GM18498 (cell line): ENCODE results near the gene VPREB3.

Source experiments
- ATAC-seq: cut with Tn5 transposase; IDR thresholded peaks from one replicate; pipeline ENCODE4 v1.9.1; 2021; ENCODE audit warnings: mild to moderate bottlenecking, moderate library complexity; ENCODE audit not compliant: unreplicated experiment

VPREB3 gene

DNA sequence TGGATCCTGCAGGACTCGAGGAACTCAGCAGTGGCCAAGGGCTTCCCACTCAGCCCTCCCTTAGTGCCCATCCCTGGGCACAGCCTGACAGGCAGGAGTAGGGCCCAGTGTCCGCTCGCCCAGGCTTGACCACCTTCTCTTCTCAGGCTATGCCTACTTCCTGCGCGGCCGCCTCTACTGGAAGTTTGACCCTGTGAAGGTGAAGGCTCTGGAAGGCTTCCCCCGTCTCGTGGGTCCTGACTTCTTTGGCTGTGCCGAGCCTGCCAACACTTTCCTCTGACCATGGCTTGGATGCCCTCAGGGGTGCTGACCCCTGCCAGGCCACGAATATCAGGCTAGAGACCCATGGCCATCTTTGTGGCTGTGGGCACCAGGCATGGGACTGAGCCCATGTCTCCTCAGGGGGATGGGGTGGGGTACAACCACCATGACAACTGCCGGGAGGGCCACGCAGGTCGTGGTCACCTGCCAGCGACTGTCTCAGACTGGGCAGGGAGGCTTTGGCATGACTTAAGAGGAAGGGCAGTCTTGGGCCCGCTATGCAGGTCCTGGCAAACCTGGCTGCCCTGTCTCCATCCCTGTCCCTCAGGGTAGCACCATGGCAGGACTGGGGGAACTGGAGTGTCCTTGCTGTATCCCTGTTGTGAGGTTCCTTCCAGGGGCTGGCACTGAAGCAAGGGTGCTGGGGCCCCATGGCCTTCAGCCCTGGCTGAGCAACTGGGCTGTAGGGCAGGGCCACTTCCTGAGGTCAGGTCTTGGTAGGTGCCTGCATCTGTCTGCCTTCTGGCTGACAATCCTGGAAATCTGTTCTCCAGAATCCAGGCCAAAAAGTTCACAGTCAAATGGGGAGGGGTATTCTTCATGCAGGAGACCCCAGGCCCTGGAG is 29.3 kb upstream of the VPREB3 start:
- ATAC-seq, result no peak

DNA sequence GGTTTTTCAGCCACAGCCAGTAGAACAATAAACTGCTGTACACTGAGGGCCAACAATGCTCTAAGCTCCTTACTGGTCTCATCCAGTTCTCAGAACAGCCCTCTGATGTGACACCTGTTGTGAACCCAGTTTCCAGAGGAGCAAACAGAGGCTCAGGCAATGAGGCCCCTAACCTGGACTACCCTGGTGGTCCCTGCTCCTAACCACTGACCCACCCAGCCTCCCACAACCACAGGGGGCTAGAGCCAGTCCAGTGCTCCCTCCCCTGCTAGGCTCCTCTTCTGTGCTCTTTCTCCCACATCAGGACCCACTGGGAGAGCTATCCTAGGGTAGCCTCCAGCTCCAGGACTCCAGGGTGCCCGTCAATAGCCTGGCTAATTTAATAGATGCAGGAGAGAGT is 28.5 kb upstream of the VPREB3 start:
- no peak for ATAC-seq

DNA sequence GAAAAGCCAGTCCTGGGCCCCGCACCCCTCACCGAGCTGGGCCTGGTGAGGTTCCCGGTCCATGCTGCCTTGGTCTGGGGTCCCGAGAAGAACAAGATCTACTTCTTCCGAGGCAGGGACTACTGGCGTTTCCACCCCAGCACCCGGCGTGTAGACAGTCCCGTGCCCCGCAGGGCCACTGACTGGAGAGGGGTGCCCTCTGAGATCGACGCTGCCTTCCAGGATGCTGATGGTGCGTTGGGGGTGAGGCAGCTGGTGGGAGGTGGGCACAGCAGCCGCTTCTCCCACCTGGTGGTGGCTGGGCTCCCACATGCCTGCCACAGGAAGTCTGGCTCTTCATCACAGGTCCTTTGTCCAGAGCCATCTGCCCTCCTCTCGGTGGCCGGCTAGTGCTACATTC is 28.0 kb upstream of the VPREB3 start:
- no peak for ATAC-seq

DNA sequence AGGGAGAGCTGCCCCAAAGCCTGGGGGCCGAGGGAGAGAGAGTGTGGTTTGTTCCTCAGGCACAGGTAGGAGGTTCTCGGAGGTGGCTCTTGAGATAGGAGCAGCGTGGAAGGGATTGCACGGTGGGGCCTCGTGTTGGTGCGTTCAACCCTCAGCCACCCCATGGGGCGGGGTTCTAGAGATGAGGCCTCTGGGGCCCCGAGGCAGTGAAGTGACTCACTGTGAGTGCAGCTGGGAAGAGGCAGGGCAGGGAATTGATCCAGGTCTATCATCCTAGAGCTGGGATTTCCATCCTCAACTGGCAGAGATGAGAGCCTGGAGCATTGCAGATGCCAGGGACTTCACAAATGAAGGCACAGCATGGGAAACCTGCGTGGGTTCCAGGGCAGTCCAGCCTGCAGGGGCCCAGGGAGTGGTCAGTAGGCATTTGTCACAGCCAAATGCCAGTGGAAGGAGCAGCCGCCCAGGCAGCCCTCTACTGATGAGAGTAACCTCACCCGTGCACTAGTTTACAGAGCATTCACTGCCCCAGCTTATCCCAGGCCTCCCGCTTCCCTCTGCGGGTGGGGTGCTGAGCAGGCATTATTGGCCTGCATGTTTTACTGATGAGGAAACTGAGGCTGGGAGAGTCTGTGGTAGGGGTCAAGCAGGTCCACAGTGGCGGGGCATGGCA is 27.4 kb upstream of the VPREB3 start:
- no peak for ATAC-seq

DNA sequence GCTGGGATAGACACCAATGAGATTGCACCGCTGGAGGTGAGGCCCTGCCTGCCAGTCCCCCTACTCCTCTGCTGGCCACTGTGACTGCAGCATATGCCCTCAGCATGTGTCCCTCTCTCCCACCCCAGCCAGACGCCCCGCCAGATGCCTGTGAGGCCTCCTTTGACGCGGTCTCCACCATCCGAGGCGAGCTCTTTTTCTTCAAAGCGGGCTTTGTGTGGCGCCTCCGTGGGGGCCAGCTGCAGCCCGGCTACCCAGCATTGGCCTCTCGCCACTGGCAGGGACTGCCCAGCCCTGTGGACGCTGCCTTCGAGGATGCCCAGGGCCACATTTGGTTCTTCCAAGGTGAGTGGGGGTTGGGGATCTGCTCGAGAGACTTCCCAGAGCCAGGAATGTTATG is 26.8 kb upstream of the VPREB3 start:
- no peak for ATAC-seq

DNA sequence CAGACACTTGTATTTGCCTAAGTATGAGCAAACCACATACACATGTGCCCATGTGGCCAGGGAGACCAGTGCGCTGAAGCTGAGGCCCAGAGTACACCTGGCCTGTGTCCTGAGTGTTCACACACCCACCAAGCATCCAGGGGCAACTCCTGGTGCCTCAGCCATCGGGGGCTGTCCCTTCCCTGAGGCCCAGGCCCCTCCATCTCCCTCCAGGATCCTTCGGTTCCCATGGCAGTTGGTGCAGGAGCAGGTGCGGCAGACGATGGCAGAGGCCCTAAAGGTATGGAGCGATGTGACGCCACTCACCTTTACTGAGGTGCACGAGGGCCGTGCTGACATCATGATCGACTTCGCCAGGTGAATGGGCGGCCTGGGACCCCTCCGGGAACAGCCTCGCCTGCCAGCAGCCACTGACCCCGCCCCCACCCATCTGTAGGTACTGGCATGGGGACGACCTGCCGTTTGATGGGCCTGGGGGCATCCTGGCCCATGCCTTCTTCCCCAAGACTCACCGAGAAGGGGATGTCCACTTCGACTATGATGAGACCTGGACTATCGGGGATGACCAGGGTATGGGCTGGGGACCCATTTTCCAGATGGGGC is 26.0 kb upstream of the VPREB3 start:
- ATAC-seq, result no peak

DNA sequence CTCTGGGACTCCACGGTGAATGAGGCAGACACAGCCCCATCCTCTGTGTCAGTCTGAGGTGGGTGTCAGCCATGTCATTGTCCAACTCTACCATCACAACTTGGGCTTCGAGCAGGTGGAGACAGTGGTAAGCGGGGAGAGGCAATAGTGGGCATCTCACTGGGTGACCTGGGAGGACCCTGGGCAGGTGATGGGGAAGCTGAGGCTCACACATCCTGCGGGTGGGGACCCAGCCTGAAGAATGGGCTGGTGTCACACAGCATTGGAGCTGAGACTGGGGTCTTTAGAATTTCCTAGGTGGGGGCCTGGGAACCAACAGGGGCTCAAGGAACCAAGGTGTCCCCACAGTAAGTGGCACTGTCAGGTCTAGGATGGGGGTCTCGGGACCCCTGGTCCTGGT is 25.5 kb upstream of the VPREB3 start:
- ATAC-seq, result no peak

DNA sequence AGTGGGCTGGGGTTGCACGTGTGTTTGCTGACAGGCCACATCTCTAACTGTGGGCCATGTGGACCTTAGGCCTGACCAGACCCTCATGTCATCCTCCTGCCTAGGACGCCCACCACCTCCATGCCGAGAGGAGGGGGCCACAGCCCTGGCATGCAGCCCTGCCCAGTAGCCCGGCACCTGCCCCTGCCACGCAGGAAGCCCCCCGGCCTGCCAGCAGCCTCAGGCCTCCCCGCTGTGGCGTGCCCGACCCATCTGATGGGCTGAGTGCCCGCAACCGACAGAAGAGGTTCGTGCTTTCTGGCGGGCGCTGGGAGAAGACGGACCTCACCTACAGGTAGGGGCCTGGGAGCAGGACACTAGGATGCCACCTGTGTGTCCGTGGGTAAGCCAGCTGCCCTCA is 24.9 kb upstream of the VPREB3 start:
- ATAC-seq, result no peak

DNA sequence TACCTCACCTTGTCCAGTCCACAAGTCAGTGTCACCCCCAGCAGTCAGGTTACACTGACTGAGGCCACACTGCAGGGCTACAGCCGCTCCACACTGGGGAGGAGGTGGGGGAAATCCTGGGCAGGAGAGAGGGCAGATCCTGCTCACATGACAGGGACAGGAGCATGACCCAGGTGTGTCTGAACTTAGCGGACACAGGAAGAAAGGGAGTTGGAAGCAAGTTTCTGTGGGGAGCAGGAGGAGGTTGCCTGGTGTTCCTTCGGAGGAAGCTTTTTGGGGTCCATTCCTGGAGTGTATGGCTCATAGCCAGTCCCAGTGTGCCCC is 24.3 kb upstream of the VPREB3 start:
- ATAC-seq, result no peak

DNA sequence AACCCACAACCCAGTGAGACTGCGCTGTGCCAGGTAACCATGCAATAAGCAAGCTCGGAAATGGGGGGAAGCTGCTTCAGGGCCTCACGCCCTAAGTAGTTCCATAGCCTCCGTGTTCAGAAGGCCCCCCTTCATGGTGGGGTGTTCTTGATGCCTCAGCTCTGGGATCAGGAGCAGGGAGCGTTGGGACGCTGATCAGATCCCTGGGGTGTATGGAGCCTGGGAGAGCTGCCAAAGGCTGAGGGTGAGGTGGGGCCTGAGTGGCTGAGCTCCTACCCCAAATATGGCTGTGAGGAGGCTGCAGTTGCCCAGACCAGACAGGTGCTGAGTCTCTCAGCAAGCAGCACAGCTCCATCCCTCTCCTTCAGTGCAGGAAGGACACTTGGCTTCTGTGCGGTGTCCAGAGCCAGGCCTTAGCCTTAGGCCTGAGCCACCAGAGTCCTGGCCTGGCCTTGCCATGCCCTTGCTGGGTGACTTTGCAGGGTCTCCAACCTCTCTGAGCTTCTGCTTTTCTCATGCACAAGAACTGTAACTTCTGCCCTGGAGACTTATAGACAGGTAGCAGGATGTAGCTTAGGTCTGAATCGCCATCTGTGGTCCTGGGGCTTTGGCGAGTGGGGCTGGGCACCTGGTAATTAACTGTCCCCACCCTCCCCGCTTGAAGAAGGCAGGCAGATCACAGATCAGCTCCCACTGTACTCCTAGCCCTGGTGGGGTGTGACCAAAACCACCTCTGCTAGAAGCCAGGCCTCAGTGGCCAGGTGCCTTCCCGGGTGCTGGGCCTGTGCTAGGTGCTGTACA is 23.8 kb upstream of the VPREB3 start:
- ATAC-seq, result no peak

DNA sequence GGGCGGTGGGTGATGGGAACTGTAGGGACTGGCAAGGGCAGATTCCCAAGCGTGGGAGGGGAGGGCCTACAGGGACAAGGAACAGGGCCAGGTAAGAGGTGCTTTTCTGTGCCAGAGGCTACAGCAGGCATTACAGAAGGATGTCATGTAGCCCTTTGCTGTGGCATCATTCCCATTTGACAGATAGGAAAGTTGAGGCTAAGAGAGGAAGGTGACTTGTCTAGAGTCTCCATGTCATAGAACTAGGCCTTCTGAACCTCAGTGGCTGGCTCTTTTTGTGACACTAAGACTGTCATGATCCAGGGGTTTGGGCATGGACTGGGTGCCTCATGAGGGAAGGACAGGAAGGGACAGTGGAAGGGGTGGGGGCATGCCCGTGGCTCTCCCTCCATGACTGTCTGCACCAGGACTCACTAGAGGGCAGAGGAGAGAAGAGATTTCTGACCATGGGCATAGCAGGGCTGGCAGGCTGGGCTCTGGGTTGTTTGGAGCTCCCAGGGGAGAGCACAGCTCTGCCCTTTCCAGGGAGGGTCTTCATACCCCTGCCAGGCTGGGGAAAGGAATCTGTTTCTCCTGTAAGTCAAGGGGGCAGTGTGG is 21.7 kb upstream of the VPREB3 start:
- ATAC-seq, result no peak

DNA sequence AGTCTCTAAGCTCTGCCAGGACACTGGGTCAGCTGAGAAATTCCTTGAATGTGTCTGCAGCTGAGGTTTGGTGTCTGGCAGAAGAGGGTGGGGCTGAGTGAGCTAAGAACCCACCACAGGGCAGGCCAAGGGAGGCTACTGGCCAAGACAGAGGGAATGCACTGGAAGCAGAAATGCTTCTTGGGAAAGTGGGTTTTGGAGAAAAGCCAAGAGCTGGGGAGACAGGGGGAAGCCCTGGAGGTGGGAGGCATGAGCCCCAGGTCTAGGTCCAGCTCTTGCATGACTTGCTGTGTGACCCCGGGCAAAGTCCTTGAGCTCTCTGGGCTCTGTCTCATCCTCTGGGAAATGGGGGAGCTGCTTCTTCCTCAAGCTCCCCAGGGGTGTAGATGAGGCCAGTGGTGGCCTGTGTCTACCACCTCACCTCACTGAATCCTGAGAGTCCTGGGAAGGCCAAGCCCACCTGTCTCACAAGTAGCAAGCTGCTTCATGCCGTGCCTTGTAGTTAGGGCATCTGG is 20.8 kb upstream of the VPREB3 start:
- ATAC-seq, result no peak

DNA sequence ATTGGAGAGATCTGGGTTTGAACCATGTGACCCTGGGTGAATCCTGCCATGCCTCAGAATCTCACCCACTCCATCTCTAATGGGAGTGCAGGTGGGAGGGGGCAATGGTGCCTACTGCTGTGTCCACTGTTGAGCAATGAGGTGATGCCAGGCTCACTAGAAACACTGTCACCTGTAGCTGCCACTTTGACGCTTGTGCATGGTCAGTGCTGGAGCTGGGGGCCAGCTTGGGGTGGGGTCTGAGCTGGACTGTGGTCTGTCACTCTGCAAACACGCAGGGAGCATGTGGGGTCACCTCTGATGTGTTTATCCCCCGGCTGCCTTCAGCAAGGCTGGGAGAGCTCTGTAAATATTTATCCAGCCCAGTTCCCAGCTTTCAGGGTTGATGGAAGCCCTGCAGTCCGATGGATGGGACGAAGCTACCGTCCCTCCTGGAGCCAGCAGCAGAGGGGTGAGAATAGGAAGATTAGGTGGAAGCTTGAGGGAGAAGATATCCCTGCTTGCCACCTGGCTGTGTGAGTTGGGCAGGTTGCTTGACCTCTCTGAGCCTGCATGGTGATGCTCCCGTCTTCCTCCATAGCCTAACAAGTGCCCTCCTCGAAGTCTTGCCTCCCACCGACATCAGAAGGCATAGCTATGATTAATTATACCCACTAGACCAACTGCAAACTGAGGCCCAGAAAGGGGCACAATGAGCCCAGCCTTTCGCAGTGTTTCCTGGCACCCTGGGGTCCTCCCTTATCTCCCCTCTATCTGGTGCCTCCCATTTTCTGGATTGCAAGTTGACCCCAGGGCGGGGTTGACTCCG is 20.1 kb upstream of the VPREB3 start:
- no peak for ATAC-seq

DNA sequence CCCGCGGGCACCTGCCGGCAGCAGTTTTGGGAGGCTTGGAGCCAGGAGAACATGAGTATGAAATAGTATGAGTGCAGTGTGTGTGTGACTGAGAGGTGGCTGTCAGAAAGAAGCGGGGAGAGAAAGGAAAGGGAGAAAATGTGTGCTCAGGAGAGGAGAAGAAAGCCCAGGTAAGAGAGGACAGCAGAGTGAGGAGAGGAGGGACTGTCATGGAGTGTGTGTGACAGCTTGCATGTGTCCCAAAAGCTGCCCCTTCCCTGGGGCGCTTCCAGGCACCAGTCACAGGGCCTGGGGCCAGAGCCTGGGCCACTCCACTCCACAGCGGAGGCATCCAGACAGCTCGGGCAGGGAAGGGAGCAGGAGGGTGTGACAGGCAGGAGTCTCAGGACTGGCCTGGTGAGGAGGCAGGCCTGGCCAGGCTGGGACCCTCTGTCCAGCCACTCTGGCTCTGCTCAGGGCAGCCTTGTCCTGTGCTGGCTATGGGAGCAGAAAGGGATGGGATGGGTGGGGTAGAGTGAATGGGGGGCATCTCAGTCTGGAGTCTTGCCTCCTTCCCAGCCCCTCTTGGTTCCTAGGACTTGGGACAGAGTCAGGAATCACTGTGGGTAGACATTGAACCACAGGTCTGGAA is 19.4 kb upstream of the VPREB3 start:
- no peak for ATAC-seq

DNA sequence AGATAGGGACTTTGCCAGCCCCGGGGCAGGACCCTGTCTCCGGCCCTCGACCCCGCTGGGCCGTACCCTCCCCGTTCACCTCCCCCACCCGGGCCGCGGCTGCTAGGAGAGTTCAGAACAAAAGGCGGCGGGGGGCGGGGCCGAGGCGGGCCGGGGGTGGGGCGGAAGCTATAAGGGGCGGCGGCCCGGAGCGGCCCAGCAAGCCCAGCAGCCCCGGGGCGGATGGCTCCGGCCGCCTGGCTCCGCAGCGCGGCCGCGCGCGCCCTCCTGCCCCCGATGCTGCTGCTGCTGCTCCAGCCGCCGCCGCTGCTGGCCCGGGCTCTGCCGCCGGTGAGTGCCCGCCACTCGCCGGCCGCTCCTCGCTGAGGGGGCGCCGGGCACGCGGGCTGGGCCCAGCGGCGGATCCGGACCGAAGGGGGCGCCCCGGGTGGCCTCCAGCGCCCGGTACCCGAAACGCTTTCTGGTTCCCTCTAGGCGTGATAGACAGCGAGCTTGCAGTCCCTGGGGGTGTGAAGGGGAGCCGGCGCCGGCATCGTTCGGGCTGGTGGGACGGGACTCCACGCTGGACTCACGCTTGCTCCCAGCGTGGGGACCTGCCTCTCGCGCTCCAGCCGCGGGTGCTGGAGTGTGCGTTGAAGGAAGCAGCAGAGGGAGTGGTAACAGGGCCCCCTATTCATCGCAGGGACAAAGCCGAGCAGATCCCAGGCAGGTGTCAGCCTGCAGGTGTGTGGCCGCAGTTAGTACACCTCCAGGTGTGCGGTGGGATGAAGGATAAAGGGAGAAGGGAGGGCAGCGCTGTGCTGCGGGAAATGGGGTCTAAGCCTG is 18.6 kb upstream of the VPREB3 start, which contains the start of gene MMP11:
Gene MMP11, plus strand, starts transcription at position 201 of the 825 bp plus-strand sequence. Its CDS starts 22 bp downstream, at position 223.
- peak; percentile 41 for ATAC-seq

DNA sequence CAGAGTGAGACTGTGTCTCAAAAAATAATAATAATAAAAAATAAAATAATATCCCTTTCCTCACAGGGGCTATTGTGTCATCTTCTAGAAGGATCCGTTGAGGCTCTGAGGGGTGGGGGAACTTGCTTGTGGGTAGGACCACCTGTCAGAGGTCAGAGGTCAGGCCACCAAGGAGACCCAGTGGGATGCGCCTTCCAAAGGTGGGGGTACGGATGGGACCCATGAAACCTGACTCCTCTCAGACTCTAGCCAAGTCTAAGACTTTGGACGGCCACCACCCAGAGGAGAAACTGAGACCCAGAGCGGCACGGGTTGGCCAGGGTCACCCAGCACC is 18.1 kb upstream of the VPREB3 start:
- no peak for ATAC-seq

DNA sequence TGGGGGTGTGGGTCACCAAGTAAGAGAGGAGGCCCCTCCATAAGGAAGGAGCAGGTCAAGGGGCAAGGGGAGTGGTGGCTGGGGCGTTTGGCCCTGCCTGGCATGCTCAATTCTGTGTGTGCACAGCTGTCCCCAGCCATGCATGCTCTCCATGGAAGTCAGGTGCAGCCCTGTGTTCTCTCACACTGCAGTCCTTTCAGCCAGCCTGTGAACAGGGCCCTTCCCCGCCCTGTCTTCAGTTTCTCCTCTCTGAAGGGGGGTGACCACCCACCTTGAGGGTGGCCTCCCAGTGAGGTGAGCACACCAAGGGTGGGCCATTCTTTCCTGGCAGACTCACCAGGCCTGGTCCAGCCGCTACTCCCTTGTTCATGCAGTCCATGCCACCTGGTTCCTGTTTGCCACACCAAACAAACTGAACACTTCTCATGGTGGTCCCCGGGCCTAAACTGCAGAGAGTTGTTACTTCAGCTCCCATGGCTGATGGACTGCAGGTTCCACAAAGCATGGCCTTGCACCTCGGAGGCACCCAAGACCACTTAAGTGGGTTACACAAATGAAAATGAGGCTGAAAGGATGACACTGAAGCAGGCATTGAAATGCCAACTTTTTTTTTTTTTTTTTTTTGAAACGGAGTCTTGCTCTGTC is 15.2 kb upstream of the VPREB3 start:
- ATAC-seq, result no peak
